Esophagus muscularis mucosa (tissue), 4 donors: ENCODE data around the gene BACE1. TPM values are rescaled to one million over a fixed set of nuclear protein-coding genes. Genes with fewer than 3 reads are reported as not detected.

Experiments used
- DNase-seq: peaks from one replicate; pipeline ENCODE4 v3.0.0-alpha.2; 2017; ENCODE audit errors: extremely low spot score
- H3K27ac ChIP-seq, 4 donors: fragments of 200-600 bp; sonication (generic); replicated peaks in 1 of 4; 1 replicate in 3 of 4; 2 replicates in 1 of 4; pipeline ENCODE4 v1.5.1; 2016 to 2019; ENCODE audit warnings: mild to moderate bottlenecking in 1 of 4
- H3K27me3 ChIP-seq, 4 donors: fragments of 200-600 bp; sonication (generic); one replicate each; pipeline versions ENCODE4 v1.5.1 to v1.6.0; 2016 to 2019
- H3K36me3 ChIP-seq, 4 donors: fragments of 200-600 bp; sonication (generic); one replicate each; pipeline ENCODE4 v1.5.1; 2016 to 2019
- H3K4me1 ChIP-seq, 4 donors: fragments of 200-600 bp; sonication (generic); one replicate each; pipeline ENCODE4 v1.5.1; 2016 to 2019
- H3K4me3 ChIP-seq, 4 donors: fragments of 200-600 bp; sonication (generic); 1 replicate in 2 of 4; 2 replicates in 2 of 4; pipeline ENCODE4 v1.5.1; 2016 to 2019; ENCODE audit warnings: mild to moderate bottlenecking in 4 of 4, moderate library complexity in 1 of 4
- H3K9me3 ChIP-seq, 4 donors: fragments of 200-600 bp; sonication (generic); 1 replicate in 3 of 4; 2 replicates in 1 of 4; pipeline ENCODE4 v1.5.1; 2016 to 2019
- CTCF ChIP-seq, 3 experiments: fragments of 200-600 bp in 2 of 3; fragments of 450-650 bp in 1 of 3; sonication (generic) in 2 of 3; IDR thresholded peaks; one replicate each; pipeline ENCODE4 v1.5.1; 2017 to 2019; ENCODE audit warnings: antibody characterized with exemption in 3 of 3, mild to moderate bottlenecking in 2 of 3, moderate library complexity in 1 of 3
- EP300 ChIP-seq: sonication (generic); formaldehyde crosslinking; IDR thresholded peaks from one replicate; pipeline ENCODE4 v1.6.1; 2017; ENCODE audit warnings: antibody characterized with exemption
- POLR2A ChIP-seq: fragments of 450-650 bp; IDR thresholded peaks from one replicate; pipeline ENCODE4 v1.6.1; 2017; ENCODE audit warnings: antibody characterized with exemption, moderate library complexity, mild to moderate bottlenecking, low read depth
- POLR2AphosphoS5 ChIP-seq, 2 donors: sonication (generic); formaldehyde crosslinking; IDR thresholded peaks; one replicate each; pipeline ENCODE4 v1.6.1; 2017; ENCODE audit warnings: antibody characterized with exemption in 2 of 2
- WGBS: methylation state at CpG from one replicate; pipeline ENCODE4 v1.1.5; 2018; 5-methylcytosine and 5-hydroxymethylcytosine counted together
- intact Hi-C: fragments of 100-400 bp; cut with DNase I; formaldehyde crosslinking; loops from one replicate; pipeline ENCODE4 v1.15.1; 2023
- total RNA-seq, 4 donors: library from RNA; depleted of rRNA; stranded (reverse); fragments of >200 nt; gene quantifications; one replicate each; pipeline versions ENCODE4 v1.1.0 to v1.2.1, GENCODE V29; 2016

The BACE1 gene
- total RNA-seq, 4 donors from 2014 or later = 20.8 to 37.7 (median 23.9) TPM

GRCh38 chr11:117287668-117288067 is 28.4 kb downstream of the BACE1 start:
- Histone ChIP-seq H3K4me1 (no peaks in the 10 kb centered on the region), H3K4me3 (no peak overlapping the region), H3K27me3 (no peaks in the 10 kb centered on the region), H3K27ac (no peak overlapping the region), H3K9me3 (no peaks in the 10 kb centered on the region), H3K36me3 (peaks cover 53 to 98% (median 91%) of the 10 kb centered on the region in 4 donors)
- no peak for TF ChIP-seq POLR2AphosphoS5 (IDR thresholded peaks at IDR 0.05)
- TF ChIP-seq CTCF (IDR thresholded peaks at IDR 0.05) = no peak
- TF ChIP-seq POLR2A = no peak
- TF ChIP-seq EP300 = no peak
- intact Hi-C loops = no loop called here
- no peak for DNase-seq
- WGBS = 81% methylated on average over 3 of the region's 3 CpGs

DNA sequence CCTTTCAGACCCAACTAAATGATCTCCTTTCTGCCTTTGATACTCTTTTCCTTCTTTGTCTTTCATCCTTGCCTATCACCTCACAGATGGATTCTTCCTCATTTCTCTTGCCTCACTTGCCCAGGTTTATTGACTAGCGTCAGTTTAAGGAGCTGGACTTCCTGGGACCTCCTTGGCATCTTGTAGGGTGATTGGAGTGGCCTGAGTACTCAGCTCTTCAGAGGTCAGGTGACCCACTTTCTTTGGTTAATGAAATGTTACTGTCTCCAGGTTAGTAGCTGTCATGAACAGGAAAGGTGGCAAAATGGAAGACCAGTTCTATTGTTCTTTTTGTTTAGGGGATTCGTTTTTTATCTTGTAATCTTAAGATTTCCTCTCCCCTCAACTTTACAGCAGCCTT is 29.5 kb downstream of the BACE1 start:
- no peaks in the 10 kb centered on the region for H3K27me3 ChIP-seq
- H3K4me1 ChIP-seq = no peaks in the 10 kb centered on the region
- H3K4me3 ChIP-seq = no peak overlapping the region
- no peaks in the 10 kb centered on the region for H3K9me3 ChIP-seq
- H3K36me3 ChIP-seq = peaks cover 57 to 100% (median 97%) of the 10 kb centered on the region in 4 donors
- intact Hi-C loops = no loop called here
- no peak for DNase-seq
- no peak overlapping the region for H3K27ac ChIP-seq
- no peak for TF ChIP-seq POLR2A
- TF ChIP-seq EP300 = no peak
- TF ChIP-seq POLR2AphosphoS5 (IDR thresholded peaks at IDR 0.05) = no peak
- TF ChIP-seq CTCF (IDR thresholded peaks at IDR 0.05) = no peak
- WGBS = 93% methylated on average over 2 of the region's 2 CpGs

DNA sequence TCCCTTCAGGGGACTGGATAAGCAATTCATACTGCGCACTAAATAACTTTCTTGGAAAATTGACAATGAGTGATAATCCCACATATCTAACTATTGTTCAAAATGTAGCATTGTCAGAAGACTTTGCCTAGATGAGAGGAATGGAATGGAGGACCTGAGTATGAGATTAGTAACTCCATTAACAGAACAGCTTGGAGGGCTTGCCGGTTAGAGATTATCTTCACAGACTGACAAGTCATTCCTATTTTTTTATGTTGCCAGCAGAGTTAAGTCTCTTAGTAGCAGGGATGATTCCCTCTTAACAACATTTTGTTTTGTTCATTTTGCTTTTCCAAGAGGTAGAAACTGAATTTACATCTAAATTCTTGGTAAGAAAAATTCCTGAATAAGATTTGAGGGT is 32.0 kb downstream of the BACE1 start:
- 100% methylated on average over 2 of the region's 2 CpGs for WGBS
- intact Hi-C loops = no loop called here
- Histone ChIP-seq H3K36me3 (peaks cover 41 to 95% (median 90%) of the 10 kb centered on the region in 4 donors), H3K4me3 (no peak overlapping the region), H3K4me1 (peaks cover 0 to 3% (median 0%) of the 10 kb centered on the region in 4 donors), H3K27ac (no peak overlapping the region), H3K27me3 (no peaks in the 10 kb centered on the region), H3K9me3 (no peaks in the 10 kb centered on the region)
- DNase-seq = no peak
- TF ChIP-seq EP300 (no peak), POLR2AphosphoS5 (IDR thresholded peaks at IDR 0.05) (no peak), CTCF (IDR thresholded peaks at IDR 0.05) (no peak), POLR2A (no peak)

DNA sequence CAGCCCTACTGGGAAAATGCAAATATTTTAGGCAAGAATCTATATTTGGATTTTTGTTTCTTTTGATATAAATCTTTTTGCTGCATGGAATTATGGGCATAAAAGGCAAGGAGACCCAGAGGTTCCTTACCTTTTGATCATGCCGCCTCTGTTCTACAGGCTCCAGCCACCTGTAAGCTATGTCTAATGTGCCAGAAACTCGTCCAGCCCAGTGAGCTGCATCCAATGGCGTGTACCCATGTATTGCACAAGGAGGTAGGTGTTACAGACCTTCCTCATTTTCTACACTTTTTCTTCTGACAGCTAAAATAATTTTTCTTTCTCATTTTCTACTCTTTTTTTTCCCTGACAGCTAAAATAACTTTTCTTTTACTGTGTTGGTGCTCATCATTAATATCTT is 33.1 kb downstream of the BACE1 start:
- H3K4me3 ChIP-seq = no peak overlapping the region
- WGBS = 90% methylated on average over 3 of the region's 3 CpGs
- no peak overlapping the region for H3K27ac ChIP-seq
- H3K27me3 ChIP-seq = no peaks in the 10 kb centered on the region
- H3K36me3 ChIP-seq = peaks cover 38 to 87% (median 79%) of the 10 kb centered on the region in 4 donors
- H3K9me3 ChIP-seq = no peaks in the 10 kb centered on the region
- no peak for DNase-seq
- intact Hi-C loops = no loop called here
- TF ChIP-seq CTCF (IDR thresholded peaks at IDR 0.05) (no peak), POLR2A (no peak), EP300 (no peak), POLR2AphosphoS5 (IDR thresholded peaks at IDR 0.05) (no peak)
- peaks cover 0 to 3% (median 0%) of the 10 kb centered on the region in 4 donors for H3K4me1 ChIP-seq

DNA sequence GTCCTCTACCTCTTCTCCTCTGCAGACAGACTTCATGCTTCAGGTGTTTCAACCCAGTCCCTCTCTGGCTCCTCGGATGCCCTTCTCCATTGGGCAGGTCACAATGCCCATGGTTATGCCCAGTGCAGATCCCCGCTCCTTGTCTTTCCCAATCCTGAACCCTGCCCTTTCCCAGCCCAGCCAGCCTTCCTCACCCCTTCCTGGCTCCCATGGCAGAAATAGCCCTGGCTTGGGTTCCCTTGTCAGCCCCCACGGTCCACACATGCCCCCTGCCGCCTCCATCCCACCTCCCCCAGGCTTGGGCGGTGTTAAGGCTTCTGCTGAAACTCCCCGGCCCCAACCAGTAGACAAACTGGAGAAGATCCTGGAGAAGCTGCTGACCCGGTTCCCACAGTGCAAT is 34.2 kb downstream of the BACE1 start:
- no peak overlapping the region for H3K4me3 ChIP-seq
- no peak for DNase-seq
- WGBS = 97% methylated on average over 7 of the region's 7 CpGs
- no peak overlapping the region for H3K27ac ChIP-seq
- H3K36me3 ChIP-seq = peaks cover 38 to 76% (median 70%) of the 10 kb centered on the region in 4 donors
- H3K9me3 ChIP-seq = no peaks in the 10 kb centered on the region
- intact Hi-C loops = no loop called here
- H3K4me1 ChIP-seq = peaks cover 0 to 3% (median 0%) of the 10 kb centered on the region in 4 donors
- H3K27me3 ChIP-seq = no peaks in the 10 kb centered on the region
- TF ChIP-seq EP300 (no peak), CTCF (IDR thresholded peaks at IDR 0.05) (no peak), POLR2A (no peak), POLR2AphosphoS5 (IDR thresholded peaks at IDR 0.05) (no peak)
